WTC11 (cell line): Measurements from ENCODE around the gene INO80D. TPM values are rescaled to one million over a fixed set of nuclear protein-coding genes. Genes with fewer than 3 reads are reported as not detected.
"Not testable (repeated sequence)": the region's sequence is repeated elsewhere in the genome, so short reads cannot be mapped to it uniquely, and the experiment has no call there.

Experiments used
- ATAC-seq: fragments of 200-7000 bp; cut with Tn5 transposase; 2 replicates; pipeline ENCODE4 v1.10.0; 2021; ENCODE audit warnings: mild to moderate bottlenecking, moderate library complexity
- CTCF ChIA-PET: fragments of 300-600 bp; sonication (Branson Sonifier 250); formaldehyde crosslinking; loops from one replicate; lab custom pipeline; 2021; ENCODE audit warnings: antibody characterized with exemption; lab: Charles Lee
- POLR2A ChIA-PET: fragments of 350-600 bp; sonication (Branson Sonifier 250); formaldehyde crosslinking; loops from one replicate; lab custom pipeline; 2021; ENCODE audit warnings: antibody characterized with exemption; lab: Charles Lee
- DNase-seq: peaks from one replicate; pipeline ENCODE4 v3.0.0; 2021; ENCODE audit warnings: low spot score
- H3K27ac Mint-ChIP-seq: 2 replicates; pipeline ENCODE4 v1.8.0; 2021; ENCODE audit warnings: mixed read lengths
- H3K27me3 Mint-ChIP-seq: 2 replicates; pipeline ENCODE4 v1.8.0; 2021; ENCODE audit warnings: low read depth, mild to moderate bottlenecking, moderate library complexity, mixed read lengths
- H3K36me3 Mint-ChIP-seq: 2 replicates; pipeline ENCODE4 v1.8.0; 2021; ENCODE audit warnings: mixed read lengths
- H3K4me1 Mint-ChIP-seq: 2 replicates; pipeline ENCODE4 v1.8.0; 2022; ENCODE audit warnings: mixed read lengths
- H3K4me3 Mint-ChIP-seq: 2 replicates; pipeline ENCODE4 v1.8.0; 2021; ENCODE audit warnings: mild to moderate bottlenecking, moderate library complexity, mixed read lengths
- H3K9me3 Mint-ChIP-seq: 2 replicates; pipeline ENCODE4 v1.8.0; 2021; ENCODE audit warnings: mixed read lengths
- ELF4 ChIP-seq: sonication (generic); formaldehyde crosslinking; IDR thresholded peaks from 2 replicates; pipeline ENCODE4 v1.8.1; 2022; ENCODE audit warnings: low read depth, mild to moderate bottlenecking, moderate library complexity, missing genetic modification reagents
- ETV6 ChIP-seq: sonication (generic); formaldehyde crosslinking; IDR thresholded peaks from 2 replicates; pipeline ENCODE4 v1.8.1; 2022; ENCODE audit warnings: mild to moderate bottlenecking, missing genetic modification reagents
- FOXK1 ChIP-seq: sonication (generic); formaldehyde crosslinking; IDR thresholded peaks from 2 replicates; pipeline ENCODE4 v1.8.0; 2022; ENCODE audit warnings: mild to moderate bottlenecking, moderate library complexity, missing genetic modification reagents
- GRHL2 ChIP-seq: fragments of 250-450 bp; sonication (Bioruptor Pico); IDR thresholded peaks from 2 replicates; pipeline ENCODE4 v1.8.0; 2022; ENCODE audit warnings: mild to moderate bottlenecking, moderate library complexity; ENCODE audit not compliant: insufficient replicate concordance, severe bottlenecking
- GTF2I ChIP-seq: fragments of 250-450 bp; sonication (Bioruptor Pico); conservative IDR thresholded peaks from 2 replicates; pipeline ENCODE4 v1.4.0; 2021; ENCODE audit warnings: mild to moderate bottlenecking
- NFE2L1 ChIP-seq: sonication (generic); formaldehyde crosslinking; IDR thresholded peaks from 2 replicates; pipeline ENCODE4 v1.8.1; 2023; ENCODE audit warnings: missing genetic modification reagents
- TEAD4 ChIP-seq: sonication (generic); formaldehyde crosslinking; IDR thresholded peaks from 2 replicates; pipeline ENCODE4 v1.8.0; 2022; ENCODE audit warnings: mild to moderate bottlenecking, missing genetic modification reagents
- TP53 ChIP-seq: sonication (generic); formaldehyde crosslinking; IDR thresholded peaks from 2 replicates; pipeline ENCODE4 v1.8.1; 2023; ENCODE audit warnings: mild to moderate bottlenecking, missing genetic modification reagents
- total RNA-seq: library from RNA; stranded (reverse); gene quantifications from 3 replicates; pipeline ENCODE4 v1.2.3, GENCODE V29; 2021
- TF ChIP-seq, protein P1 (sequence below): sonication (generic); formaldehyde crosslinking; IDR thresholded peaks from 2 replicates; pipeline ENCODE4 v1.8.0; 2023; ENCODE audit warnings: mild to moderate bottlenecking, missing genetic modification reagents
- TF ChIP-seq, protein P2 (sequence below): sonication (generic); formaldehyde crosslinking; IDR thresholded peaks from 2 replicates; pipeline ENCODE4 v1.8.0; 2023; ENCODE audit warnings: missing genetic modification reagents
- TF ChIP-seq, protein P3 (sequence below): sonication (generic); formaldehyde crosslinking; IDR thresholded peaks from 2 replicates; pipeline ENCODE4 v1.8.0; 2022; ENCODE audit warnings: mild to moderate bottlenecking, missing genetic modification reagents
- TF ChIP-seq, protein P4 (sequence below): sonication (generic); formaldehyde crosslinking; conservative IDR thresholded peaks from 2 replicates; pipeline ENCODE4 v1.8.1; 2023; ENCODE audit warnings: mild to moderate bottlenecking, low read depth, missing genetic modification reagents, moderate library complexity
- TF ChIP-seq, protein P5 (sequence below): sonication (generic); formaldehyde crosslinking; IDR thresholded peaks from 2 replicates; pipeline ENCODE4 v1.8.1; 2023; ENCODE audit warnings: mild to moderate bottlenecking, missing genetic modification reagents, moderate library complexity
- TF ChIP-seq, protein P6 (sequence below): fragments of 250-450 bp; sonication (Bioruptor Pico); IDR thresholded peaks from 2 replicates; pipeline ENCODE4 v1.9.0; 2021; ENCODE audit warnings: moderate library complexity, mild to moderate bottlenecking, inconsistent platforms, borderline replicate concordance
- TF ChIP-seq, protein P7 (sequence below): sonication (generic); formaldehyde crosslinking; IDR thresholded peaks from 2 replicates; pipeline ENCODE4 v1.8.1; 2022; ENCODE audit warnings: mild to moderate bottlenecking, moderate library complexity, missing genetic modification reagents

Gene INO80D
- total RNA-seq, 1 experiment from 2014 or later = 30.9 TPM

DNA sequence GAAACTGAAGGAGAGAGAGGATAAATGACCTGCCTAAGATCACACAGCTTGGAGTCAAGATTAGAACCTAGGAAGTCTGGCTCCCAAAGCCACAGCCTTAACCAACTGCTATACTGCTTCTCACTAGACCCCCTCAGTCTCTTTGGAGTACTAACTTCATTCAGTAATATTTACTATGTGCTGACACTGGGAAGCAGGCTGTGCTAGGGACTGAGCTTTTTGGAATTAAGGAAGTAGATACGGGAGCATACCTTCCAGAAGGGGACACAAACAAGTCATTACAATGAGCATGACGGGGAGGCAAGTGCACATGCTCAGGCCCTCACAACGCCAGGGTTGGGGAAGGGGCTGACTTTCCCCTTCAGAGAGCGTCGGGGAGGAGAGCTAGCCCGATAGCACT is 97.7 kb downstream of the INO80D start (continued):
- TF ChIP-seq, protein P1, sequence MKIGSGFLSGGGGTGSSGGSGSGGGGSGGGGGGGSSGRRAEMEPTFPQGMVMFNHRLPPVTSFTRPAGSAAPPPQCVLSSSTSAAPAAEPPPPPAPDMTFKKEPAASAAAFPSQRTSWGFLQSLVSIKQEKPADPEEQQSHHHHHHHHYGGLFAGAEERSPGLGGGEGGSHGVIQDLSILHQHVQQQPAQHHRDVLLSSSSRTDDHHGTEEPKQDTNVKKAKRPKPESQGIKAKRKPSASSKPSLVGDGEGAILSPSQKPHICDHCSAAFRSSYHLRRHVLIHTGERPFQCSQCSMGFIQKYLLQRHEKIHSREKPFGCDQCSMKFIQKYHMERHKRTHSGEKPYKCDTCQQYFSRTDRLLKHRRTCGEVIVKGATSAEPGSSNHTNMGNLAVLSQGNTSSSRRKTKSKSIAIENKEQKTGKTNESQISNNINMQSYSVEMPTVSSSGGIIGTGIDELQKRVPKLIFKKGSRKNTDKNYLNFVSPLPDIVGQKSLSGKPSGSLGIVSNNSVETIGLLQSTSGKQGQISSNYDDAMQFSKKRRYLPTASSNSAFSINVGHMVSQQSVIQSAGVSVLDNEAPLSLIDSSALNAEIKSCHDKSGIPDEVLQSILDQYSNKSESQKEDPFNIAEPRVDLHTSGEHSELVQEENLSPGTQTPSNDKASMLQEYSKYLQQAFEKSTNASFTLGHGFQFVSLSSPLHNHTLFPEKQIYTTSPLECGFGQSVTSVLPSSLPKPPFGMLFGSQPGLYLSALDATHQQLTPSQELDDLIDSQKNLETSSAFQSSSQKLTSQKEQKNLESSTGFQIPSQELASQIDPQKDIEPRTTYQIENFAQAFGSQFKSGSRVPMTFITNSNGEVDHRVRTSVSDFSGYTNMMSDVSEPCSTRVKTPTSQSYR = no peak

DNA sequence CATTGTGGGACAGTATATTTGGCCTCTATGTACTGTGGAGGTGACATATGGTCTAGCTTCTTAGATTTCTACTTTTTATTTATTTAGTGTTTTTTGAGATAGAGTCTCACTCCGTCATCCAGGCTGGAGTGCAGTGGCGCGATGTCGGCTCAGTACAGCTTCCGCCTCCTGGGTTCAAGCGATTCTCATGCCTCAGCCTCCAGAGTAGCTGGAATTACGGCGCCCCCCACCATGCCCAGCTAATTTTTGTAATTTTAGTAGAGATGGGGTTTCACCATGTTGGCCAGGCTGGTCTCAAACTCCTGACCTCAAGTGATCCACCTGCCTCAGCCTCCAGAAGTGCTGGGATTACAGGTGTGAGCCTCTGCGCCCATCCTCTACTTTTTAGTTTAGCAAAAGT is 99.6 kb downstream of the INO80D start:
- H3K9me3 Mint-ChIP-seq, POLR2A ChIA-PET, CTCF ChIA-PET, H3K4me1 Mint-ChIP-seq, H3K4me3 Mint-ChIP-seq, H3K36me3 Mint-ChIP-seq, H3K27ac Mint-ChIP-seq, ATAC-seq, H3K27me3 Mint-ChIP-seq, DNase-seq: not testable (repeated sequence)

DNA sequence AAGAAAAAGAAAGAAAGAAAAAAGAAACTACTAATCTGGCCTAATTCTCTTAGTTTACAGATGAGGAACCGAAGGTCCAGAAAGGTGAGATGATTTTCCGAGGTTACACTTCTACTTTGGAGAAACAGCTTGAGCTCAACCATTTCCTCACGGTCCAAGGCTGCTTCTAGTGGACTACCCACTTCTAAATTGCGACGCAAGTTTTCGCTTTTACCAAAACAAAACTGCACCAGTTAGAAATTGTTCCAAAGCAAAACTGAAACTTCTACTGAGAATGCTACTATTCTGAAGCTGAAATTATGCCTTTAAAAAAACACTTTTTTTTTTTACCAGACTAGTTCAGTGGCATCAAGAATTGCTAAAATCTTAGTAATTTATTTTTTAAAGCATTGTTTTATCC is 101.6 kb downstream of the INO80D start:
- ChIA-PET CTCF (interaction anchor here (0.6 to 1.5 kb wide), 4 partner anchors 10 to 294 kb away, joined by 3 to 5 read pairs (median 3); no protein-coding TSS in a partner anchor), POLR2A (interaction anchor here (0.7 kb wide), 1 partner anchor 23 kb away, joined by 6 read pairs; no protein-coding TSS in a partner anchor)
- Mint-ChIP-seq H3K27ac (no peak overlapping the region), H3K4me1 (peaks cover 5% of the 10 kb centered on the region), H3K4me3 (no peak overlapping the region), H3K36me3 (no peaks in the 10 kb centered on the region), H3K27me3 (no peaks in the 10 kb centered on the region)
- TF ChIP-seq GTF2I (no peak), ELF4 (CRISPR knock-in tag) (no peak), NFE2L1 (CRISPR knock-in tag) (no peak)
- TF ChIP-seq, protein P2, sequence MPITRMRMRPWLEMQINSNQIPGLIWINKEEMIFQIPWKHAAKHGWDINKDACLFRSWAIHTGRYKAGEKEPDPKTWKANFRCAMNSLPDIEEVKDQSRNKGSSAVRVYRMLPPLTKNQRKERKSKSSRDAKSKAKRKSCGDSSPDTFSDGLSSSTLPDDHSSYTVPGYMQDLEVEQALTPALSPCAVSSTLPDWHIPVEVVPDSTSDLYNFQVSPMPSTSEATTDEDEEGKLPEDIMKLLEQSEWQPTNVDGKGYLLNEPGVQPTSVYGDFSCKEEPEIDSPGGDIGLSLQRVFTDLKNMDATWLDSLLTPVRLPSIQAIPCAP = no peak
- TF ChIP-seq, protein P3, sequence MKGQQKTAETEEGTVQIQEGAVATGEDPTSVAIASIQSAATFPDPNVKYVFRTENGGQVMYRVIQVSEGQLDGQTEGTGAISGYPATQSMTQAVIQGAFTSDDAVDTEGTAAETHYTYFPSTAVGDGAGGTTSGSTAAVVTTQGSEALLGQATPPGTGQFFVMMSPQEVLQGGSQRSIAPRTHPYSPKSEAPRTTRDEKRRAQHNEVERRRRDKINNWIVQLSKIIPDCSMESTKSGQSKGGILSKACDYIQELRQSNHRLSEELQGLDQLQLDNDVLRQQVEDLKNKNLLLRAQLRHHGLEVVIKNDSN (CRISPR knock-in tag) = no peak
- TF ChIP-seq, protein P4, sequence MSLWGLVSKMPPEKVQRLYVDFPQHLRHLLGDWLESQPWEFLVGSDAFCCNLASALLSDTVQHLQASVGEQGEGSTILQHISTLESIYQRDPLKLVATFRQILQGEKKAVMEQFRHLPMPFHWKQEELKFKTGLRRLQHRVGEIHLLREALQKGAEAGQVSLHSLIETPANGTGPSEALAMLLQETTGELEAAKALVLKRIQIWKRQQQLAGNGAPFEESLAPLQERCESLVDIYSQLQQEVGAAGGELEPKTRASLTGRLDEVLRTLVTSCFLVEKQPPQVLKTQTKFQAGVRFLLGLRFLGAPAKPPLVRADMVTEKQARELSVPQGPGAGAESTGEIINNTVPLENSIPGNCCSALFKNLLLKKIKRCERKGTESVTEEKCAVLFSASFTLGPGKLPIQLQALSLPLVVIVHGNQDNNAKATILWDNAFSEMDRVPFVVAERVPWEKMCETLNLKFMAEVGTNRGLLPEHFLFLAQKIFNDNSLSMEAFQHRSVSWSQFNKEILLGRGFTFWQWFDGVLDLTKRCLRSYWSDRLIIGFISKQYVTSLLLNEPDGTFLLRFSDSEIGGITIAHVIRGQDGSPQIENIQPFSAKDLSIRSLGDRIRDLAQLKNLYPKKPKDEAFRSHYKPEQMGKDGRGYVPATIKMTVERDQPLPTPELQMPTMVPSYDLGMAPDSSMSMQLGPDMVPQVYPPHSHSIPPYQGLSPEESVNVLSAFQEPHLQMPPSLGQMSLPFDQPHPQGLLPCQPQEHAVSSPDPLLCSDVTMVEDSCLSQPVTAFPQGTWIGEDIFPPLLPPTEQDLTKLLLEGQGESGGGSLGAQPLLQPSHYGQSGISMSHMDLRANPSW (CRISPR knock-in tag) = no peak
- TF ChIP-seq, all 79 proteins: peak for 0
- DNase-seq = no peak
- H3K9me3 Mint-ChIP-seq = peaks cover under 1% of the 10 kb centered on the region
- no peak for ATAC-seq

DNA sequence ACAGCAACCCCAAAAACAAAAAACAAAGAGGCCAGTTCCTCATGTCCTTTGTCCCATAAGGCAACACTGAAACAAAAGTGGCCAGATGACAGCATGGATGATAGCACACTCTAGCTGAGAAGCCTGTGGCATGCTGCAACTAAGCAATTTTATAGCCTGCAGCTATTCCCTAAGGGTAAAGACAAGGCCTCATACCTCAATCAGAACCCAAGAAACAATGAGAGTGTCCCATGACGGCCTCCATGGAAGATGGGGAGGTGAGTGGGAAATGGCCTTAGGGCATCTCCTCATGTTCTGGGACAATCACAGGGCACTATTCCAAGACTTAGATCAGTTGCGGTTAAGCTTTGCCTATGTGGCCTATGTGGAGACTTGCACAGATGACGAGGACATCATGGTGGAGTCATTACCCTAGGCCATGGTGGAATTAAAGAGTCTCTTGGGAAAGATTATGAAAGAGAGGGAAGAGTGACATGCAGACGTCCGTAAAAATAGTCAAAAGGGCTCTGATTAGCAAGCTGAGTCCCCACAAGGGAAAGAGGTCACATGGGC is 103.1 kb downstream of the INO80D start:
- CTCF ChIA-PET = no interaction called here
- Mint-ChIP-seq H3K4me1 (no peaks in the 10 kb centered on the region), H3K4me3 (no peak overlapping the region), H3K9me3 (peaks cover 16% of the 10 kb centered on the region), H3K27me3 (no peaks in the 10 kb centered on the region; the same call in 1 of the 2 replicates), H3K27ac (no peak overlapping the region), H3K36me3 (peaks cover 4% of the 10 kb centered on the region; the same call in 1 of the 2 replicates)
- POLR2A ChIA-PET = interaction anchor here (0.6 to 0.7 kb wide), 2 partner anchors 371 to 1516 kb away, joined by 4 to 10 read pairs; no protein-coding TSS in a partner anchor
- no peak for DNase-seq
- ATAC-seq = no peak
- TF ChIP-seq, protein P1 = no peak
- TF ChIP-seq, protein P2 = no peak
- TF ChIP-seq, protein P5, sequence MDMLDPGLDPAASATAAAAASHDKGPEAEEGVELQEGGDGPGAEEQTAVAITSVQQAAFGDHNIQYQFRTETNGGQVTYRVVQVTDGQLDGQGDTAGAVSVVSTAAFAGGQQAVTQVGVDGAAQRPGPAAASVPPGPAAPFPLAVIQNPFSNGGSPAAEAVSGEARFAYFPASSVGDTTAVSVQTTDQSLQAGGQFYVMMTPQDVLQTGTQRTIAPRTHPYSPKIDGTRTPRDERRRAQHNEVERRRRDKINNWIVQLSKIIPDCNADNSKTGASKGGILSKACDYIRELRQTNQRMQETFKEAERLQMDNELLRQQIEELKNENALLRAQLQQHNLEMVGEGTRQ = no peak
- TF ChIP-seq TP53 (CRISPR knock-in tag) (no peak), ETV6 (CRISPR knock-in tag) (no peak), TEAD4 (CRISPR knock-in tag) (no peak), FOXK1 (CRISPR knock-in tag) (no peak), GRHL2 (CRISPR knock-in tag) (no peak)
- TF ChIP-seq, protein P6, sequence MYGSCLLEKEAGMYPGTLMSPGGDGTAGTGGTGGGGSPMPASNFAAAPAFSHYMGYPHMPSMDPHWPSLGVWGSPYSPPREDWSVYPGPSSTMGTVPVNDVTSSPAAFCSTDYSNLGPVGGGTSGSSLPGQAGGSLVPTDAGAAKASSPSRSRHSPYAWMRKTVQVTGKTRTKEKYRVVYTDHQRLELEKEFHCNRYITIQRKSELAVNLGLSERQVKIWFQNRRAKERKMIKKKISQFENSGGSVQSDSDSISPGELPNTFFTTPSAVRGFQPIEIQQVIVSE = no peak
- TF ChIP-seq, protein P7, sequence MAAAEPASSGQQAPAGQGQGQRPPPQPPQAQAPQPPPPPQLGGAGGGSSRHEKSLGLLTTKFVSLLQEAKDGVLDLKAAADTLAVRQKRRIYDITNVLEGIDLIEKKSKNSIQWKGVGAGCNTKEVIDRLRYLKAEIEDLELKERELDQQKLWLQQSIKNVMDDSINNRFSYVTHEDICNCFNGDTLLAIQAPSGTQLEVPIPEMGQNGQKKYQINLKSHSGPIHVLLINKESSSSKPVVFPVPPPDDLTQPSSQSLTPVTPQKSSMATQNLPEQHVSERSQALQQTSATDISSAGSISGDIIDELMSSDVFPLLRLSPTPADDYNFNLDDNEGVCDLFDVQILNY (CRISPR knock-in tag) = no peak
